Measurements from ENCODE around the gene ESPNL. TPM values are rescaled to one million over a fixed set of nuclear protein-coding genes. Genes with fewer than 3 reads are reported as not detected.

ESPNL gene
- total RNA-seq, 1 donor from 2014 or later: 0.24 TPM

- Mint-ChIP-seq H3K27ac (no peak overlapping the region), H3K36me3 (no peaks in the 10 kb centered on the region), H3K9me3 (no peaks in the 10 kb centered on the region), H3K4me3 (no peak overlapping the region), H3K27me3 (peaks cover 18% of the 10 kb centered on the region), H3K4me1 (ENCODE audit: unreplicated experiment) (peaks cover 8% of the 10 kb centered on the region)
- DNase-seq (ENCODE audit: extremely low spot score, unreplicated experiment): no peak
- no peak for TF ChIP-seq CTCF (conservative IDR thresholded peaks at IDR 0.05)
Observed at GRCh38 chr2:238155761-238156694, 55.9 kb downstream of the ESPNL start.

GRCh38 chr2:238157506-238158017 is 57.4 kb downstream of the ESPNL start:
- Mint-ChIP-seq H3K36me3 (no peaks in the 10 kb centered on the region), H3K4me1 (ENCODE audit: unreplicated experiment) (peaks cover 8% of the 10 kb centered on the region), H3K9me3 (no peaks in the 10 kb centered on the region), H3K4me3 (peak overlapping the region; percentile 51), H3K27me3 (peaks cover 30% of the 10 kb centered on the region), H3K27ac (no peak overlapping the region)
- DNase-seq (ENCODE audit: extremely low spot score, unreplicated experiment): no peak
- no peak for TF ChIP-seq CTCF (conservative IDR thresholded peaks at IDR 0.05)

GRCh38 chr2:238158018-238158508 is 57.9 kb downstream of the ESPNL start:
- Mint-ChIP-seq H3K27ac (no peak overlapping the region), H3K4me1 (ENCODE audit: unreplicated experiment) (peaks cover 8% of the 10 kb centered on the region), H3K27me3 (peaks cover 34% of the 10 kb centered on the region), H3K36me3 (no peaks in the 10 kb centered on the region), H3K9me3 (no peaks in the 10 kb centered on the region), H3K4me3 (peak overlapping the region; percentile 51)
- no peak for DNase-seq (ENCODE audit: extremely low spot score, unreplicated experiment)
- no peak for TF ChIP-seq CTCF (conservative IDR thresholded peaks at IDR 0.05)

GRCh38 chr2:238158509-238159070 is 58.5 kb downstream of the ESPNL start, which contains the start of gene ERFE:
Gene ERFE, plus strand, starts transcription at chr2:238158970. Its CDS starts 38 bp downstream, at chr2:238159008.
- no peak for DNase-seq (ENCODE audit: extremely low spot score, unreplicated experiment)
- Mint-ChIP-seq H3K27me3 (peaks cover 38% of the 10 kb centered on the region), H3K27ac (no peak within 1 kb of the TSS), H3K9me3 (no peaks in the 10 kb centered on the region), H3K4me3 (peak within 1 kb of the TSS; percentile 67), H3K4me1 (ENCODE audit: unreplicated experiment) (peaks cover 8% of the 10 kb centered on the region), H3K36me3 (no peaks in the 10 kb centered on the region)
- peak; percentile 76 for TF ChIP-seq CTCF (conservative IDR thresholded peaks at IDR 0.05)

- Mint-ChIP-seq H3K4me3 (peak overlapping the region; percentile 67), H3K27me3 (peaks cover 38% of the 10 kb centered on the region), H3K36me3 (no peaks in the 10 kb centered on the region), H3K4me1 (ENCODE audit: unreplicated experiment) (peaks cover 8% of the 10 kb centered on the region), H3K27ac (no peak overlapping the region), H3K9me3 (no peaks in the 10 kb centered on the region)
- TF ChIP-seq CTCF (conservative IDR thresholded peaks at IDR 0.05): no peak
- no peak for DNase-seq (ENCODE audit: extremely low spot score, unreplicated experiment)
Observed at GRCh38 chr2:238159071-238159539, 59.0 kb downstream of the ESPNL start.

Data from type B pancreatic cell (in vitro differentiated cells).